HG03442 (cell line): ENCODE measurements around the gene ADPRH.
"Not testable (repeated sequence)": the region's sequence is repeated elsewhere in the genome, so short reads cannot be mapped to it uniquely, and the experiment has no call there.

Experiments
- ATAC-seq: cut with Tn5 transposase; IDR thresholded peaks from one replicate; pipeline ENCODE4 v1.9.1; 2021; ENCODE audit warnings: mild to moderate bottlenecking, moderate library complexity; ENCODE audit not compliant: unreplicated experiment

The ADPRH gene

DNA sequence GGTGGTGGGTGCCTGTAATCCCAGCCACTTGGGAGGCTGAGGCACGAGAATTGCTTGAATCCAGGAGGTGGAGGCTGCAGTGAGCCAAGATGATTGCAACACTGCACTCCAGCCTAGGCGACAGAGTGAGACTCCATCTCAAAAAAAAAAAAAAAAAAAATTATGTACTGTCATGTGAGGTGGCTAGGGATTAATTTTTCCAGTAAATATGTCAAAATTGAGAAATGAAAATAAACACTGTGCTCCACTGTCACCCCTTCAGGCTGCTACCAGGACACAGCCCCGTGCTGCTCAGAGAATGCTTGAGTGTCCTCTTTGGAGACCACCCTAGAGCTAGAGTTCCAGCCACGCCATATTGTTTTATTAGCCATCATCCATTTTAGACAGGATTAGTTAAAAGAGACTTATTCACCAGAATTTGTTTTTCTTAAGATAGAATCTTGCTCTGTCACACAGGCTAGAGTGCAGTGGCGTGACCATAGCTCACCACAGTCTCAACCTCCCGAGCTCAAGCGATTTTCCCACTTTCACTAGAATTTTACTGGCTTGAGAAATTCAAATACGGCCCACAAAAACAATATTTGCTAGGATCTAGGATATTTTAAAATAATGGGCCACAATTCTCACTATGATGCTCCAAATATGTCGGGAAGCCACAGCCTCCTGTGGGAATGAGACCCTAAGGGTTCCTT, 20.5 kb upstream of the ADPRH start:
- ATAC-seq: no peak

DNA sequence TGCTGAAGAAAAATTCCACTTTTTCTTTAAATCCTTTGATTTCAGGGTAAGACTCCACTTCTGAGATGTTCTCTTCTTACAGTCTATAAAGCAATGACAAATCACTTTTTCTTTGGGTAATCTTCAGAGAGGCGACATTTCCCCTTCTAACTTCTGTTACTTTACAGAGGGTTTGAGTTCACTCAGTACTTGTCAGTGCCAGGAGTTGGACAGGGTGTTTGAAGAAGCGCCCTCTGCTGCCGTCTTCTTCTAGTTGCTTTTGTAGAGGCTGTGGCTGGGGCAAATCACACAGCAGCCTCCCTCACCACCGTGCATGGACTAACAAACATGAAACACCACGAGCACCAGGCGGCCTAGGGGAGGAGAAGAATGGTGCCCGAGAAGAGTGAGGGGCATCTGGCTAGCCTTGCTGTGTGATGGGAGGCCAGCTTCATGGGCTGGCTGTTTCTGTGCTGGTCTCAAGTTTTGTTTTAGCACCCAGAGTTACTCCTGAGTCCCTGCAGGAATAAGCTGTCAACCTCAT, 19.8 kb upstream of the ADPRH start, which contains the start of gene CD80:
Gene CD80 (minus strand): TSS at position 174 of the 523 bp plus-strand sequence. CDS start 1,886 bp downstream, outside the sequence.
- peak; percentile 46 for ATAC-seq

DNA sequence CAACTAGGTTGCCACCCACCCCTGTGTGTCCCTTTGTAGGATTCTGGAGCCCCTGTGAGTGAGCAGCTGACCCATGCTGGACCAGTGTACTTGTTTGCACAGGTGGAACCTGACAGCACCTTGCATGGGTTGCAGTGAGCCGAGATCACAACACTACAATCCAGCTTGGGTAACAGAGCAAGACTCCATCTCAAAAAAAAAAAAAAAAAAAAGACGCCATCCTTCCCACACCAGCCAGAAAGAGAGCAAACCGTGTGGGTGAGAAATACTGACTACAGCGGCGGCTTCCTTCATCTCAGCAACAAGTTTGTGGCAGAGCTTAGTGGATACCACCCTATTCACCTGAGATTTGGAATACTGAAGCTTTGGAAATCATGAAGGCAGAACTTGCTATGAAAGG, 19.1 kb upstream of the ADPRH start:
- peak; percentile 0 for ATAC-seq

DNA sequence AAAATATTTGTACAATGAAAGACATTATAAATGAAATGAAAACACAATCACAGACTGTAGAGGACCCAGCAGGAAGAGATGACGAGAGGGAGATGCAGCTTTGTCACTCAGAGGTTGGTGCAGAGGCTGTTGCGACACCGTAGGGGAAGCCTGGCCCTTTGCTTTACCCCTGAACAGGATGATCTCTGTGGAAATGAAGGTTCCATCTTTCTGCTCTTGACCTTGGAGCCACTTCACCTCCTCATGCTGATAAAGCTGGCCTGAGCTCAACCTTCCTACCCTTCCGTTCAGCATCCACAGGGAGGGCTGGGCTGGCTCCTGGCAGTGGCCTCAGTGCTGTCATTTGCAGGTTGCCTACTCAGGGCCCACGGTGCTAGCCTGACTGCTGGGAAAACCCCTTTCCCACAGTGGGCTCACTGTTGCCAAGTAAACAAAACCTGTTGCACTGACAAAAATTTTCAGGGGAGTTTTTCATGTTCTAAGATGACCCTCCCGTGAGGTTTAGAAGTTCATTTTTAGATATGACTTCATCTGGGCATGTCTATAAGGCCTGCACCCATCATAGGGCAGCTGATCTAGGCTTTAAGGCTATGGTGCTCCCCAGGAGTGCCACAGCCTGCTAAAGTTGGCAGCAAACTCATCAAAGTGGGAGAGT, 16.9 kb upstream of the ADPRH start:
- ATAC-seq: peak; percentile 74

DNA sequence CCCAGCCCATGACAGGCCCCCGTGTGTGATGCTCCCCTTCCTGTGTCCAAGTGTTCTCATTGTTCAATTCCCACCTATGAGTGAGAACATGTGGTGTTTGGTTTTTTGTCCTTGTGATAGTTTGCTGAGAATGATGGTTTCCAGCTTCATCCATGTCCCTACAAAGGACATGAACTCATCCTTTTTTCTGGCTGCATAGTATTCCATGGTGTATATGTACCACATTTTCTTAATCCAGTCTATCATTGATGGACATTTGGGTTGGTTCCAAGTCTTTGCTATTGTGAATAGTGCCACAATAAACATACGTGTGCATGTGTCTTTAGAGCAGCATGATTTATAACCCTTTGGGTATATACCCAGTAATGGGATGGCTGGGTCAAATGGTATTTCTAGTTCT, 16.0 kb upstream of the ADPRH start:
- ATAC-seq: not testable (repeated sequence)

DNA sequence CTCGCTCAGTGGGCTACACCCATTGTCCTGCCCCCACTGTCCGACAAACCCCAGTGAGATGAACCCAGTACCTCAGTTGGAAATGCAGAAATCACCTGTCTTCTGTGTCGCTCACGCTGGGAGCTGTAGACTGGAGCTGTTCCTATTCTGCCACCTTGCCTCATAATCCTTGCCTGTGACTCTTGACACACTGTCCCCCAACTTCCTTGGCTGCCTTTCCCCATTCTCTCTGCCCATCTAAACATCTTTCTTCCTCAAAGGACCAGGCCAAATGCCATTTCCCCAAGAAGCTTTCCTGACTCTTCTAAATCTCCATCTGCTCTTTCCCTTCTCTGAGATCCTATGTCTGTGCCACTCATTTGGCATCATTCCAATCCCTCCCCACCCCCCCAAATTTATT, 10.1 kb upstream of the ADPRH start:
- no peak for ATAC-seq

DNA sequence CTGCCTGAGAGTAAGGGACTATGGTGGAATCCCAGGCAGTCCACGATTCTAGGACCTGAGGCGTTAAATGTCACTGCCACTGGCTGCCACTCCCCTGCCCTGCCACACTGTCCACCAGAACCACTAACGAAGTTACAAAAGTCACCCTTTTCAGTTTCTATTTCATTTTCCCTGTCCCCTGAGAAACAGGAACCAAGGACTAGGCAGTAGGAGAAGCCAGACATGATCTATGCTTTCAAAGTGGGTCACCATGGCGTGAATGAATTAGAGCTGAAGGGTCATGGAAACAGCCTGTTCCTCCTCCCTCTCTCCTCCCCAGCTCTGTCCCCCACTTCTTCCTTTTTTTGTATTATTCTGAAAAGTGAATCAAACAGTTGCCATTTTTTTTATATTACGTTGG, 9.1 kb upstream of the ADPRH start:
- no peak for ATAC-seq

DNA sequence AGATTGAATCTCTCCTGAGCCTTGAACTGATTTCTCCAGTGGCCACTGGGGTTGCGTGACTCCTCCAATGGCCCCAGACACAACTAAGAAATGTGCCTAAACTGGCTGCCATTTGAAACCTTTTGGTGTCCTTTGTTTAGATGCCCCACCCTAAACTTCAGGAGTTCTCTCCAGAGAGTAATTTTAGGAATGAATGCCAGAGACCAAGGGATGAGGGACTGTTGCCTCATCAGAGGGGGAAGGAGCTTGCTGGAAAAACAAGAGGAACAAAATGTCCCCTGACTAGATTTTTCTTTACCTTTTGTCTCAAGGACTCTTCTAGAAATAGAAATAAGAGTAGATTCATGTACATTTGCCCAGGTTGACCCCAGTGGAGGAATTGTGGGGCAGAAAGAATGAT, 8.1 kb upstream of the ADPRH start:
- no peak for ATAC-seq

DNA sequence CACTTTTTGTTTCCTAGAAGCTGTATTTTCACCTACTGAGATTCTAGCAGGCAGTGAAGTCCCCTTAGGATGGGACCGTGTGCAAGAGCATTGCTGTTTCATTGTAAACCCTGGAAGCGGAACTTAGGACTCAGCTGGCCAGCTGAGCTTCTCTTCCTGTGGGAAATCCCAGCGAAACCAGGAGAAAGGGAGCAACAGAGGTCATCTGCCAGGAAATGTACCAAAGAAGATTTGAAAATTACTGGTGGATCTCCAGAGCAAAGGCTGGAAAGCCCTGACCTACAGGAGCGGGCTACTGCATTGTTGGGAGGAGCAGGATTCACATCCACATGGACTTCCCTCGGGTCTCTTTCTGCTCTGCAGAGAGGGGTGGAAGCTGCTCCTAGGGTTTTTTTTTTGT, 7.6 kb upstream of the ADPRH start:
- no peak for ATAC-seq

DNA sequence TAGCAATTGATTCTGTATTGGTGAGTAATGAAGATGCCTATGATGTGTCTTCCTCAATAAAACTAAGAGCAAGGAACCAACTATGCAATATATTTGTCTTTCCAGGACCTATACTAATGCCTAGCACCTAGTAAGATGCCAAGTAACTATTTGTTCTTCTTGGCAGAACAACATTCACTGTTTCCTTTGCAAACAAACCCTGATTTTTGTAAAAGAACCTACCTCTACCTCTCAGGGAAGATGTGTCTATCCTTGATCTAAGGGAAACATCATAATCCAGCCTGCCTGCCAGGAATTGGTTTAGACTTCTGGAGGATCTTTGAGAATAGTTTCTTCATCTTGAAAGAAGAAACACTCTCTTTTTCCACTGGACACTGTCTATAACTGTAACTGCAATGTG, 3.8 kb upstream of the ADPRH start:
- ATAC-seq: no peak

DNA sequence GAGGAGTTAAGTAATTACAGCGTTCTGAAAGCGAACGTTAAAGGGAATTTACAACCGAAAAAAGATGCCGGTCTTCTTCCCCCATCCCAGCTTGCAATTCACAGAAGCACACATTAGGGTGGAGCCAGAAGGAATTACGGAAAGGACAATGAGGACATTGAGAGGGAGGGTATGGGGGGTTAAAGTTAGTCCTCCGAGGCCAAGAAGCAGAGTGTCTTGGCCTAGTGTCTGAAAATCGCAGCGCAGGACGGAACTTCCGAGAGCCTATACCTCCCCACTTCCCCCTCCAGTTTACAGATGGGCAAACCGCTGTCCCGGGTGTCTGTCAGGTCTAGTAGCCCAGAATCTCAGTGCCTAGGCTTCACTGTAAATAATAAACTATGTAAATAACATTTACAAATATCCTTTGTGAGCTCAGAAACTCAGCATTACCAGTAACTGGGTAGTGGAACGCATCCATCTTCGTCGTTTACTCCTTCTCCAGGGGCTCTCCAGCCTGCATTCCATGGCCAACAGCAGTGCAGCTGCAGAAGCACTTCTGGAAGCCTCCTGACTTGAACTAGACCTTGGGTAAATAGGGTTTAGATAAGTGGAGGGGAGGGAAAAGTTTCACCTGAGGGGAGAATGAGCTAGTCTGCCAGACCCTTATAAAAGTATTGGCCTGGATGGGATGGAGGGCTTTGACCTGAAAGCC, 922 bp downstream of the ADPRH start:
- ATAC-seq: peak; percentile 51

DNA sequence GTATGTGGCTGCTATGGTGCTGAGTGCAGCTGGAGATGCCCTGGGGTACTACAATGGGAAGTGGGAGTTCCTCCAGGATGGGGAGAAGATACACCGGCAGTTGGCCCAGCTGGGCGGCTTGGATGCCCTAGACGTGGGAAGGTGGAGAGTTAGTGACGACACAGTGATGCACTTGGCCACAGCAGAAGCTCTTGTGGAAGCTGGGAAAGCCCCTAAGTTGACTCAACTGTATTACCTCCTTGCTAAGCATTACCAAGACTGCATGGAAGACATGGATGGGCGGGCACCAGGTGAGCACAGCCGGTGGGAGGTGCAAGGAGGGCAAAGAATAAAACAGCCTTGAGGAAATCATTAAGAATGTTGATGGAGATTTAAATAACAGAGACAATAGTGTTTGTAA, 2.9 kb downstream of the ADPRH start:
- ATAC-seq: peak; percentile 51

DNA sequence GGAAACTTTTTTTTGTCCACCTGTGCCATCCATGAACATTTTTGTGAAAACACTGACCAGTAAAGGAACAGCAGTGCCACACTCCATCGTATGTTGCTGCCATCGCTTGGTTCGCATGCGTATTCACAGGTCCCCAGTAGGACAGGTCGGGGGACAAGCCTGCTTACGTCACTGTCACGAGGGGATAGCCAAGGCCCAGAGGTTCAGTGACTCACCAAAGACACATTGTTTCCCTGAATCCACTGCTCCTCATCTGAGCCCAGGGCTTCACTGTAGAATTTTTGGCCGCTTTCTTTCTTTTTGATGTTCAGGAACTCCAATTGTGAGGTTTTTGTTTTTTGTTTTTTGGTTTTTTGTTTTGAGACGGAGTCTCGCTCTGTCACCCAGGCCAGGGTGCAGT, 5.9 kb downstream of the ADPRH start:
- no peak for ATAC-seq

DNA sequence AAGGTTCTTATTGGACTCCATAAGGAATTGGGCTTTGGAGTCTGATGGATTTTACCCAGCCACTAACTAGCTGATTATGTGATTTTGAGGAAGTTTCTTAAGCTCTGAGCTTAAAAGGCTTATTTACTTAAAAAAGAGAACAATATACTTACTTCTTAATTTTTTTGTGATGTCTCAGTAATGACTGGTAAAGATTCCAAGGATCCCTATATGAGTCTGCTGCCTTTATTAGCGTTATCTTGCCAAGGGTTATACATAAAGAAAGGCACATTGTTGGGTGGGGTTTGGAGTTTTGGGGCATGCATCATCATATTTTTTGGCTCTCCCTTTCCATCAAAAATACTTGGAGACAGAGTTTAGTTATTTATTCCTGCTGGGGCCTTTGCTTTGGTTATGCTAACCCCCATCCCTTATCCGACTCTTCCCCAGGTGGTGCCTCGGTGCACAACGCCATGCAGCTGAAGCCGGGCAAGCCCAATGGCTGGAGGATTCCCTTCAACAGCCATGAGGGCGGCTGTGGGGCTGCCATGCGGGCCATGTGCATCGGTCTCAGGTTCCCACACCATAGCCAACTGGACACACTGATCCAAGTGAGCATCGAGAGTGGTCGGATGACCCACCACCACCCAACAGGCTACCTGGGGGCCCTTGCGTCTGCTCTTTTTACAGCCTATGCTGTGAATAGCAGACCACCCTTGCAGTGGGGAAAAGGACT, 6.7 kb downstream of the ADPRH start:
- ATAC-seq: no peak

DNA sequence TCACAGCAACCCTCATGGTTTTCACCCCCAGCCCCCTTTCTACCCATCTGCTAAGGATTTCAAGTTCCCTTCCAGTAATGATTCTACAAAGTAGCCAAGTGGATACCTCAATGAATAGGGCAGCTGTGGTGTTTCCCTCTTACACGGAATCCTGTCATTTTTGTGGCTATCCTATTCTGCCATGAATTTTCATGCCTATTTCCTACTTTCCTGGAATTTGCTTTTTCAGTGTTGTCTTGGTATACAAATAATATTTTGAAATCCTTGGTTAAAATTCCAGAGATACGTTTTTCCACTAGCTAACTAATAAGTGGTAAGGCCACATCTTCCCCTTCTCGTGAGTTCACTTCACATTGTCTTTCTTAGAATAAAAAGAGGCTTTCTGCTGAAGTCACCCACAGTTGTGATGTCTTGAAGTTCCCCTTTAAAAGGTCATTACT, 7.5 kb downstream of the ADPRH start:
- no peak for ATAC-seq

DNA sequence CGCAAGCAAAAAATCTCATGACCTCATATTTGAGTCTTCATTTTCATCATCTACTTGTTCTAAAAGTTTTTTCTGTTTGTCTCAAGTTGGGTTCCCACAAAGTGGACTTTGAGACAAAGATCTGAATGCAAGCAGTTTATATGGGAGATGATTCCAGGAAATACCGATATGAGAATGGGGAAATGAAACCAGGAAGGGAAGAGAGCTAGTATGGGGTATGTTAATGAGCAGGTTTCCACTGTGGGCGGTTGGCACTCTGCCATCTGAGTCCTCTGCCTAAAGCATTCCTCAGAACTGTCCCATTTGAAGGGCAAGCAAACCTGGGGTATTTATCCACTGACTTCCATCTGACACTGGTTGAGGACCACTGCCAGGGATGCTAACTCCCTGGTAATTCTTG, 8.8 kb downstream of the ADPRH start:
- ATAC-seq: peak; percentile 59

DNA sequence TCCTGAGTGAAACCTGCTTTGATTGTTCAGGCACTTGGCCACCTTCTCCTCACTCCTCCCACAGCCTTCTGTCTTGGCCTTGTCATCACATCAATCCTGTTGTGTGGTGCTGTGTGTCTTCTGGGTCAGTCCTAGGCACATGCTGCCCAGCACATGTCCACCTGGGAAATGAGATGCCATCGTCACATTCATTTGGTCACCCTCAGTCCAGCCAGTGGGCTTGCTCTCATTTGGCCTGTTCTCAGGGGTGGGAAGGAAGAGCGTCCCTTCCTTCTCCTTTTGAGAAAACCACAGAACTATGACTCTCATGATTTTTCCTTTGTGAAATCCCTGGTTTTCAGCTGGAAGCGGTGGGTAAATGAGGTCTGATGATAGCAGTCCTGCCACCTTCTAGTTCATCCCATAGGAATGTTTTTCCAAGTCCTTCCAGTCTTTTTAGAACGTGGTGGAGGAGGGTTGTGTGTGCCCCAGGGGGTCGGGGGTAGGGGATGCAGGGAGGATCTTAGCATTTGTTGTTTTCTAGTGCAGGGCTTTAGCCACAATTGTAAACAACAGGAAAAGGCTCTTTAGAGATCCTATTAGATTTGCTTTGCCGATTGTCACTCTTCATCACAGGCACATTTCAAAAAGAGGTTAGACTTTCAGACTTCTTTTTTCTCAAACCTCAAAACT, 9.9 kb downstream of the ADPRH start:
- ATAC-seq: no peak

DNA sequence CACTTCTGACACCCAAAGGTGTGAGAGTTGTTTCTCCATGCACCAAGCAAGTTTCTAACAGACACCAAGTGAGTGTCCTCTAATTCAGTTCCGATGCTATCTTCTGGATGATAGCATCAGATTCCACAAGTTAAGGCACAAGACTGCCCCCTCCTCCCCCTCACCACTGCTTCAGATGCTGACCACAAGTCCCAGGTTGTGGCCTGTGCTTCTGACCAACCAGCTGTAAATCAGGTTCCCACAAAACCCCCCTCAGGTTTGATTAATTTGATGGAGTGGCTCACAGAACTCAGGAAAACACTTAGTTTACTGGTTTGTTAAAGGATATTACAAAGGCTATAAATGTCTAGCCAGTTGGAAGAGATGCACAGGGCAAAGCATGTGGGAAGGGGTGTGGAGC, 11.4 kb downstream of the ADPRH start:
- no peak for ATAC-seq

DNA sequence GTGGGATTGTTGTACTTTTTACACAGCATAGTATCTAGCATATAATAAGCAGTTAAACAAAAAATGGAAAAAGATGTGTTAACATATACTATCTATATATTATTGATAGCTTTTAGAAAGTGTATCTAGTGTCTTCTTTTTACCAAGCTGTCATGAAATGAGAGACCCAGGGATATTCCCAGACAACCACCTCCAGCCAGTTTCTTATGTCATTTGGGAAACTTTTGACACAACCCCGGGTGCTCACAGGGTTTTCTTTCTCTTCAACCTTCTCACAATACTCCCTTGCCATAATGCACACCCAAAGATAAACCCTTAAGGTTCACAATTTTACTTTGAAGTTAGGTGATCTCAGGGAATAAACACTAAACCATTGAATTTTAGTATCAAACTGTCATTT, 13.6 kb downstream of the ADPRH start:
- no peak for ATAC-seq

DNA sequence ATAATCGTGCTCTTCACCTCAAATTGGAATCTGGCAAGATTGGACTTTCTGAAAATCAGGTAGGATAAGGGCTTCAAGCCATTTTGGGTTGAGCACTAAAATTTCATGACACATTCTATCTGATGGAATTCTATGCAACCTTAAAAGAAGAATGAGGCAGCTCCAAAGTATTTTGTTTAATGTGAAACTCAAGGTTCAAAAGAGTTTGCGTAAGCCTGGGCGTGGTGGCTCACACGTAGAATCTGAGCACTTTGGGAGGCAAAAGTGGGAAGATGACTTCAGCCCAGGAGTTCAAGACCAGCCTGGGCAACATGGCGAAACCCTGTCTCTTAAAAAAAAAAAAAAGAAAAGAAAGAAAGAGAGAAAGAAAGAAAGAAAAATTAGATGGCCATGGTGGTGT, 14.8 kb downstream of the ADPRH start:
- ATAC-seq: no peak

DNA sequence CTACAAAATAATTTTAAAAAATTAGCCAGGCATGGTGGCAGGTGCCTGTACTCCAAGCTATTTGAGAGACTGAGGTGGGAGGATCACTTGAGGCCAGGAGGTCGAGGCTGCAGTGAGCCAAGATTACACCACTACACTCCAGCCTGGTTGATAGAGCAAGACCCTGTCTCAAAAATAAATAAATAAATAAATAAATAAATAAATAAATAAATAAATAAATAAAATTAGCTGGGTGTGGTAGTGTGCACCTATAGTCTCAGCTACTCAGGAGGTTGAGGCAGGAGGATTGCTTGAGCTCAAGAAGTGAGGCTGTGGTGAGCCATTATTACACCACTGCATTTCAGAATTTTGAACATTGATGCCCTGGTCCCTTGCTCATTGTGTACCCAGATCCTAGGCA, 15.6 kb downstream of the ADPRH start:
- not testable (repeated sequence) for ATAC-seq
